GM21447 (cell line): Measurements from ENCODE around the gene HSD3B7.
"Not testable (repeated sequence)": the region's sequence is repeated elsewhere in the genome, so short reads cannot be mapped to it uniquely, and the experiment has no call there.

Experiments
- ATAC-seq: cut with Tn5 transposase; IDR thresholded peaks from one replicate; pipeline ENCODE4 v1.9.1; 2021; ENCODE audit not compliant: unreplicated experiment

The HSD3B7 gene

DNA sequence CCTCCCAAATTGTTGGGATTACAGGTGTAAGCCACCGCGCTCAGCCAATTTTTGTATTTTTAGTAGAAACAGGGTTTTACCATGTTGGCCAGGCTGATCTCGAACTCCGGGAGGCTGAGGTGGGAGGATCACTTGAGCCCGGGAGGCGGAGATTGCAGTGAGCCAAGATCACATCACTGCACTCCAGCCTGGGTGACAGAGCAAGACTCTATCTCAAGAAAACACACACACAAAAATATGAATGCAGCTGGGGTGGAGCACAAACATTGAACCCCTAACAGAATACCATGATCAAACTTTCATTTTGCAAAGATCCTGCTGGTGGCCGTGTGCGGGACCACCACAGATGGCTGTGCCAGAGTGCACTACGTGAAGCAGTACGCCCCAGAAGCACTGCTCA, 32.7 kb downstream of the HSD3B7 start:
- not testable (repeated sequence) for ATAC-seq

DNA sequence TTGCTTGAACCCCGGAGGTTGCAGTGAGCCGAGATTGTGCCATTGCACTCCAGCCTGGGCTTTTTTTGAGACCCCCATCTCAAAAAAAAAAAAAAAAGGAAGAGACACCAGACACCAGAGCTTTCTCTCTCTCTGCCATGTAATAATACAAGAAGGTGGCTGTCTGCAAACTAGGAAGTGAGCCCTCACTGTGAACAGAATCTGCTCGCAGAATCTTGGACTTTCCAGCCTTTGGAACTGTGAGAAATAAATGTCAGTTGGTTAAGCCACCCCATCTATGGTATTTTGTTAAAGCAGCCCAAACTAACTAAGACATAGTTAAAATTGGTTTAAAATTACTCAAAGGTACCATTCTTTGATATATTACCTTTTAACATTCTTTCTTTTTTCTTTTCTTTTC, 35.5 kb downstream of the HSD3B7 start:
- ATAC-seq, result no peak

DNA sequence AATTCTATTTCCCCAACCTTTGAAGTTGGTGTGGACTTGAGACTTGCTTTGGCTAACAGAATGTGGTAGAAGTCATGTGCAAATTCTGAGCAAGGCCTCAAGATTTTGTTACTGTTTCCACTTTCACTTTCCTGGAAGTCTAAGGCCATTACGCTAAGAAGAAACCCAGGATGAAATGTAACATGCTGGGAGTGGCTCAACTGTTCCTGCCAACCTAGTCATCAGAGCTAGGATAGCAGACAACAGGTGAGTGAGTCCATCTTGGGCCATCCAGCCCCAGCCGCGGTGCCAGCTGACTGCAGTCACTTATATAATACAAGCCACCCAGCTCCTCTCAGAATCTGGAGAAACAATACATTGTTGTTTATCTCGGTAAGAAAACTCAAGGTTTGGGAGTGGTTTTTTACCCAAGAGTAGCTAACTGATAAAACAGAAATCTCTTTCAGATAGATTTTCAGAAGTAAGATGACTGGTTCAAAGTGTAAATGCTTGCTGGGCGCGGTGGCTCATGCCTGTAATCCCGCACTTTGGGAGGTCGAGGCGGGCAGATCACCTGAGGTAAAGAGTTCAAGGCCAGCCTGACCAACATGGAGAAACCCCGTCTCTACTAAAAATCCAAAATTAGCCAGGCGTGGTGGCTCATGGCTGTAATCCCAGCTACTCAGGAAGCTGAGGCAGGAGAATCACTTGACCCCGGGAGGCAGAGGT, 37.7 kb downstream of the HSD3B7 start:
- ATAC-seq, result no peak

DNA sequence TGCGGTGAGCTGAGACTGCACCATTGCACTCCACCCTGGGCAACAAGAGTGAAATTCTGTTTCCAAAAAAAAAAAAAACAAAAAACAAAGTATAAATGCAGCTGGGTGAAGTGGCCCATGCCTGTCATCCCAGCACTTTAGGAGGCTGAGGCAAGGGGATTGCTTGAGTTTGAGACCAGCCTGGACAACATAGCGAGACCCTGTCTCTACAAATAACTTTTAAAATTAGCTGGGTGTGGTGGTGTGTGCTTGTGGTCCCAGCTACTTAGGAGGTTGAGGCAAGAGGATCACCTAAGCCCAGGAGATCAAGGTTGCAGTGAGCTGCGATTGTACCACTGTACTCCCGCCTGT, 38.2 kb downstream of the HSD3B7 start:
- ATAC-seq, result no peak

DNA sequence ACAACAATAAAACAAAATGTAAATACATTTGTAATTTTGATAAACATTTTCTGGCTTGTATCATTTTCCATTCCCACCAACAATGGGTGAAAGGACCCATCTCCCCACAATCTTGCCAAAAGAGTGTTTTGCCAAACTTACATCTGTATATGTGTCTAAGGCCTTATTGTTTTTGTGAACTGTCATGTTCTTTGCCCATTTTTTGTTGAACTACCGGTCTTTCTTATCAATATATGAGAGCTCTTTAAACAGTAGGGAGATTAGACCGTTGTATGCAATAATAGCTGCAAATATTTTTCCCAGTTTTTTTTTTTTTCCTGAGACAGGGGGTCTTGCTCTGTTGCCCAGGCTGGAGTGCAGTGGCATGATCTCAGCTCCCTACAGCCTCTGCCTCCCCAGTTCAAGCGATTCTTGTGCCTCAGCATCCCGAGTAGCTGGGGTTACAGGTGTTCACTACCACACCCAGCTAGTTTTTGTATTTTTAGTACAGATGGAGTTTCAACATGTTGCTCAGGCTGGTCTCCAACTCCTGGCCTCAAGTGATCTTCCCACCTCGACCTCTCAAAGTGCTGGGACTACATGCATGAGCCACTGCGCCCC, 38.7 kb downstream of the HSD3B7 start:
- ATAC-seq, result no peak

DNA sequence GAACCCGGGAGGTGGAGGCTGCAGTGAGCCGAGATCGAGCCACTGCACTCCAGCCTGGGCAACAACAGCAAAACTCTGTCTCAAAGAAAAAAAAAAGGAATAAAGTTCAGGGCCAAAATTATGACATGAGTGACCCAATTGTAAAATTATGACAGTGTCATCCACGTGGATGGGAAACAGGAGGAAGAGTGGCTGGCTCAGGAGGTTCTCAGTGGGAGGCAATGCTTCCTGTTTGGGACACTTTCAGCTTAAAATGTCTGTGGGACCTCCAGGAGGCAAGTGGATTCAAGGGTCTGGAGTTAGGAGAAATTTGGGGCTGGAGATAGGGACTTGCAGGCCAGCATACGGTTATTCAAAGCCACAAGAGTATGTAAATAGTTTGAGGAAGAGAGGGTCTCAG, 40.3 kb downstream of the HSD3B7 start:
- no peak for ATAC-seq

DNA sequence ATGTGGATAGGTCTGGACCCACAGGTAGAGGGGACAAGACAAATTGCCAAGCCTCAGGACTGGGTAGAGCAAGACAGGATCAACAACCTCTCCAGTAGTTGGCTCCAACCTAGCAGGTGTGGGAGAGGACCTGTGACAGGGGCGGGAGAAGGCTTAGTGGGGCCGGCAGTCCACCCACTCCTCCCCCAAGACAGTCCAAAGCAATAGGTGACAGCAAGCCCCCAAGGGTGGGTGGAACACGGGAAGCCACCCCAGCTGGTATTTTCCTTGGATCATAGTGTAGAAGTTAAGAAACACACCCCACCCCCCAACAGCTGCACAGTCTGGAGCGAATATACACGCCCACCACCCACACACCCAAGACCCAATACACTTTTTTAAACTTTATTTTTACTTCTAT, 44.3 kb downstream of the HSD3B7 start:
- no peak for ATAC-seq

DNA sequence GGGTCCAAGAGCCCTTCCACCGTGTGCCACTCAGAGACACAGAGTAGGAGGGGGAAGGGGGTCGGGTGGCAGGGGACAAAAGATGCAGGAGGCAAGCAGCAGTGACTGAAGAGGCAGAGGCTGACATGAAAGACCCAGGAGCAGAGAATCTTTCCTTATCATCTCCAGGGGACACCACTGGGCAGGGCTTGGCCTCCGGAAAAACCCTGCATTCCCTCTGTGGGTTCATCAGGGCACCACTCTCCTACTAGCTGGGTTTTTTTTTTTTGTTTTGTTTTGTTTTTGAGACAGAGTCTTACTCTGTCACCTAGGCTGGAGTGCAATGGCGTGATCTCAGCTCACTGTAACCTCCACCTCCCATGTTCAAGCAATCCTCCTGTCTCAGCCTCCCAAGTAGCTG, 46.3 kb downstream of the HSD3B7 start:
- no peak for ATAC-seq

DNA sequence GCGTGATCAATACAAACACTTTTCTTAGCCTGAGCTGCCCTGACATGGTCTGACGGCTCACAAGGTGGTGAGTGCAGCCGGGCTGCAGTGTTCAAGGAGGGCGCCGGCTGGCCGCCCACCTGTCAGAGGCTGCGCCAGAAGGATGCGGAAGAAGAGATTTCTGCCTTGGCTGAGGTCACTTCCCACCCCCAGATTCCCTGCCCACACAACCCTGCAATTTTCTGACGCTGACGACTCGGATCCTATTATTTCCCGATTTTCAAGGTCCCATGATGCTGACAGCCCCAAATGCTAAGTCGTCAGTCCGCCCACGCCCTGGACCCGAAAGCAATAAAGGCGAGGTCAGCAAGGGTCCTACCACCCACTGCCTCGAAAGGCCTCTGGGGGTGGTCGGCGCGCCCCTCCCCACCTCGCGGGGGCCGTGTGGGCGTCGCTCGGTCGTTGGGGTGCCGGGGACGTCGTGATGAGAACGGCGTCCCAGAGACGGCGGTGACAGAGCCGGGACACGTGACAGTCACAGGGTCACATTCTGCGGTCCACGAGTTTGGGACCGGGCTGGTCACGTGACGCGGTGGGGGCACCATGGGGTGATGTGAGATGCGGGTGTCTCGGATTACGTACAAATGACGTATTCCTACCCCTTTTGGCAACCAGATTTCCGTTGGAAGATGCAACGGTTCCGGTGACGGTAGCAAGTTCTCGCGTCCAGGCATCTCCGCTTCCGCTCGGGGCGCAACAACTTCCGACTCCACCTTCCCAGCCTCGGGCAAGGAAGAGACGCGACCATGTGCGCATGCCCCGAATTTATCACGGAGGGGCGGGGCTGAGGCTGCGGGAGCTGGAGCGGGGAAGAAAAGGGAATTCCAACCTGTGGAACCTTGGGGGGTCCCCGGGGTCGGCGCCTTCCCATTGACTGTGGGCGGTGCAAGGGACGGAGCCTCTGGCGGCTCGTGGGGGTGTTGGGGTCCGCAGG, 48.0 kb downstream of the HSD3B7 start, which contains the start of gene STX4:
Gene STX4 (plus strand): TSS at position 823 of the 973 bp plus-strand sequence. CDS start 248 bp downstream, outside the sequence.
- peak; percentile 73 for ATAC-seq

DNA sequence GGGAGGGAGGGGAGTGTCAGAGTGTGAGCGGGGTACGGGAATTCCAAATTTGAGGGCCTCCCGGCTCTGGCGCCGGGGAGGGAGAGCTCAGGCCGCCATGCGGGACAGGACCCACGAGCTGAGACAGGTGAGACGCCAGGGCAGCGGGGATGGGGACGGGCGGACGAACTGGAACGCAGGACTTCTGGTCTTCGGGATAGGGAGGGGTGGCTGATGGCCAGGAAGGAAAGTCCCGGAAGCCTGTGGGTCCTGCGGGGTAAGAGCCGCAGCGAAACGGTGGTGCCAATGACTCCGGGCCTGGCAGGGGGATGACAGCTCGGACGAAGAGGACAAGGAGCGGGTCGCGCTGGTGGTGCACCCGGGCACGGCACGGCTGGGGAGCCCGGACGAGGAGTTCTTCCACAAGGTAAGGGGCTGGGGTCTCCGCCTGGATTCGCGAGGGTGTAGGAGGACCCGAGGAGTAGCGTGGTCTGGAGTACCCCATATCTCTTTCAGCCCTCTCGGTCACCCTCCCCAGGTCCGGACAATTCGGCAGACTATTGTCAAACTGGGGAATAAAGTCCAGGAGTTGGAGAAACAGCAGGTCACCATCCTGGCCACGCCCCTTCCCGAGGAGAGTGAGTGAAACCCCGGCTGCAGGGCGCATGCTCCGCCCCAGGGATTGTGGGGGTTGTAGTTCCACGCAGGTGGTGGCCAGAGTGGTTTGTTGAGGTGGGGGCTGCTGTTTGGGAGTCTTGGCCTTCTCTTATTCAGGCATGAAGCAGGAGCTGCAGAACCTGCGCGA, 48.9 kb downstream of the HSD3B7 start:
- ATAC-seq, result peak; percentile 42

DNA sequence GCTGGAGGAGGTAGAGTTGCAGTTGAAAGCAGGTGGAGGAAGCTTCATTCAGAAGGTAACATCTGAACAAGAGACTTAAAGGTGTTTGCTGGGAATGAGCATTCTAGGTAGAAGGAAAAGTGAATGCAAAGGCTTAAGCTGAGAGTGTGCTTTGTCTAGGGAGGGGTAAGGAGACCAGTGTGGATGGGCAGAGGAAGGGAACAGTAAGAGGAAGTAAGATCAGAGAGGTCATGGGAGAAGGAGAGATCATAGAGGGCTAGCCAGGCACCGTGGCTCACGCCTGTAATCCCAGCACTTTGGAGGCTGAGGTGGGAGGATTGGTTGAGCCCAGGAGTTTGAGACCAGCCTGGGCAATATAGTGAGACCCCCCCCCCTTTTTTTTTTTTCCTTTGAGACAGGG, 51.7 kb downstream of the HSD3B7 start:
- ATAC-seq, result no peak
